UCSD-AML1 (cell line): ENCODE results near the gene YY2.
"Not testable (repeated sequence)": the region's sequence is repeated elsewhere in the genome, so short reads cannot be mapped to it uniquely, and the experiment has no call there.

ENCODE experiments used
- DNase-seq: peaks from one replicate; lab custom pipeline; 2025; ENCODE audit not compliant: unreplicated experiment; lab: John Stamatoyannopoulos, UW

YY2 gene

GRCh38 chrX:21873063-21873775 lies 17.4 kb downstream of the YY2 start:
- DNase-seq, result no peak

- DNase-seq, result not testable (repeated sequence)
Observed at GRCh38 chrX:21874182-21874581, 18.4 kb downstream of the YY2 start.

- no peak for DNase-seq
Observed at GRCh38 chrX:21875013-21875412, 19.2 kb downstream of the YY2 start.

GRCh38 chrX:21881881-21882574 lies 26.2 kb downstream of the YY2 start:
- no peak for DNase-seq

GRCh38 chrX:21883258-21883657 lies 27.5 kb downstream of the YY2 start:
- no peak for DNase-seq

GRCh38 chrX:21885568-21885967 lies 29.8 kb downstream of the YY2 start:
- DNase-seq, result no peak

- peak; percentile 12 for DNase-seq
Observed at GRCh38 chrX:21905313-21905712, 49.5 kb downstream of the YY2 start.

GRCh38 chrX:21905953-21906352 lies 50.2 kb downstream of the YY2 start:
- DNase-seq, result no peak

- DNase-seq, result no peak
Observed at GRCh38 chrX:21907260-21907659, 51.5 kb downstream of the YY2 start.
